Vagina (tissue), 2 donors: ENCODE results near the gene SNX3. TPM values are rescaled to one million over a fixed set of nuclear protein-coding genes. Genes with fewer than 3 reads are reported as not detected.
A peak's percentile ranks its signal among the peaks of the same experiment; 100 is the strongest.

Experiments used
- DNase-seq, 2 donors: peaks; one replicate each; pipeline ENCODE4 v3.0.0-alpha.2; 2017; ENCODE audit errors: extremely low spot score in 2 of 2
- H3K27ac ChIP-seq: fragments of 200-600 bp; sonication (generic); one replicate; pipeline ENCODE4 v1.5.1; 2019
- H3K27me3 ChIP-seq: fragments of 200-600 bp; sonication (generic); one replicate; pipeline ENCODE4 v1.5.1; 2019
- H3K36me3 ChIP-seq, 2 donors: fragments of 200-600 bp; sonication (generic); one replicate each; pipeline ENCODE4 v1.5.1; 2017 to 2019
- H3K4me1 ChIP-seq: fragments of 200-600 bp; sonication (generic); one replicate; pipeline ENCODE4 v1.5.1; 2019
- H3K4me3 ChIP-seq, 2 donors: fragments of 200-600 bp; sonication (generic); 1 replicate in 1 of 2; 2 replicates in 1 of 2; pipeline ENCODE4 v1.5.1; 2016 to 2019
- H3K9me3 ChIP-seq: fragments of 200-600 bp; sonication (generic); one replicate; pipeline ENCODE4 v1.5.1; 2019
- POLR2A ChIP-seq, 2 donors: fragments of 450-650 bp; IDR thresholded peaks; one replicate each; pipeline ENCODE4 v1.6.1; 2017; ENCODE audit warnings: antibody characterized with exemption in 2 of 2, mild to moderate bottlenecking in 2 of 2, moderate library complexity in 2 of 2
- POLR2AphosphoS5 ChIP-seq, 2 donors: sonication (generic); formaldehyde crosslinking; IDR thresholded peaks; one replicate each; pipeline ENCODE4 v1.9.0; 2017; ENCODE audit warnings: antibody characterized with exemption in 2 of 2, mild to moderate bottlenecking in 2 of 2, low read depth in 1 of 2; ENCODE audit not compliant: insufficient read depth in 1 of 2
- intact Hi-C: fragments of 100-400 bp; cut with DNase I; formaldehyde crosslinking; loops from one replicate; pipeline ENCODE4 v1.15.1; 2023
- small RNA-seq: library from RNA; depleted of rRNA; stranded (forward); fragments of <200 nt; gene quantifications from one replicate; pipeline ENCODE3, GENCODE V24; 2016
- total RNA-seq: library from RNA; depleted of rRNA; stranded (reverse); fragments of >200 nt; gene quantifications from one replicate; pipeline ENCODE4 v1.2.3, GENCODE V29; 2016
- TF ChIP-seq, protein P1 (sequence below), 3 experiments: fragments of 450-650 bp in 2 of 3; fragments of 200-600 bp in 1 of 3; sonication (generic) in 1 of 3; IDR thresholded peaks; one replicate each; pipeline ENCODE4 v1.5.1; 2017 to 2019; ENCODE audit warnings: antibody characterized with exemption in 3 of 3, mild to moderate bottlenecking in 2 of 3, moderate library complexity in 2 of 3

SNX3 gene
- total RNA-seq, 1 donor from 2014 or later: 123 TPM

- Histone ChIP-seq H3K36me3 (no peaks in the 10 kb centered on the region), H3K4me3 (no peak overlapping the region), H3K27me3 (peaks cover 53% of the 10 kb centered on the region), H3K27ac (no peak overlapping the region), H3K4me1 (peaks cover 52% of the 10 kb centered on the region), H3K9me3 (no peaks in the 10 kb centered on the region)
- TF ChIP-seq, protein P1, sequence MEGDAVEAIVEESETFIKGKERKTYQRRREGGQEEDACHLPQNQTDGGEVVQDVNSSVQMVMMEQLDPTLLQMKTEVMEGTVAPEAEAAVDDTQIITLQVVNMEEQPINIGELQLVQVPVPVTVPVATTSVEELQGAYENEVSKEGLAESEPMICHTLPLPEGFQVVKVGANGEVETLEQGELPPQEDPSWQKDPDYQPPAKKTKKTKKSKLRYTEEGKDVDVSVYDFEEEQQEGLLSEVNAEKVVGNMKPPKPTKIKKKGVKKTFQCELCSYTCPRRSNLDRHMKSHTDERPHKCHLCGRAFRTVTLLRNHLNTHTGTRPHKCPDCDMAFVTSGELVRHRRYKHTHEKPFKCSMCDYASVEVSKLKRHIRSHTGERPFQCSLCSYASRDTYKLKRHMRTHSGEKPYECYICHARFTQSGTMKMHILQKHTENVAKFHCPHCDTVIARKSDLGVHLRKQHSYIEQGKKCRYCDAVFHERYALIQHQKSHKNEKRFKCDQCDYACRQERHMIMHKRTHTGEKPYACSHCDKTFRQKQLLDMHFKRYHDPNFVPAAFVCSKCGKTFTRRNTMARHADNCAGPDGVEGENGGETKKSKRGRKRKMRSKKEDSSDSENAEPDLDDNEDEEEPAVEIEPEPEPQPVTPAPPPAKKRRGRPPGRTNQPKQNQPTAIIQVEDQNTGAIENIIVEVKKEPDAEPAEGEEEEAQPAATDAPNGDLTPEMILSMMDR (IDR thresholded peaks at IDR 0.05): no peak
- TF ChIP-seq POLR2AphosphoS5 (IDR thresholded peaks at IDR 0.05; ENCODE audit: insufficient read depth in 1 of 2, low read depth in 1 of 2): no peak
- TF ChIP-seq POLR2A (IDR thresholded peaks at IDR 0.05): no peak
- intact Hi-C loops: no loop called here
- peak in 1 of 2 donors; percentile 52 for DNase-seq
Measured at GRCh38 chr6:108163644-108164542, 96.9 kb downstream of the SNX3 start.

- no peak for TF ChIP-seq POLR2AphosphoS5 (IDR thresholded peaks at IDR 0.05; ENCODE audit: insufficient read depth in 1 of 2, low read depth in 1 of 2)
- TF ChIP-seq POLR2A (IDR thresholded peaks at IDR 0.05): no peak
- TF ChIP-seq, protein P1 (IDR thresholded peaks at IDR 0.05): no peak
- Histone ChIP-seq H3K27me3 (peaks cover 47% of the 10 kb centered on the region), H3K9me3 (no peaks in the 10 kb centered on the region), H3K4me3 (no peak overlapping the region), H3K4me1 (peaks cover 46% of the 10 kb centered on the region), H3K27ac (no peak overlapping the region), H3K36me3 (no peaks in the 10 kb centered on the region)
- intact Hi-C loops: no loop called here
- peak in 1 of 2 donors; percentile 44 for DNase-seq
Measured at GRCh38 chr6:108163267-108163643, 97.6 kb downstream of the SNX3 start.

DNA sequence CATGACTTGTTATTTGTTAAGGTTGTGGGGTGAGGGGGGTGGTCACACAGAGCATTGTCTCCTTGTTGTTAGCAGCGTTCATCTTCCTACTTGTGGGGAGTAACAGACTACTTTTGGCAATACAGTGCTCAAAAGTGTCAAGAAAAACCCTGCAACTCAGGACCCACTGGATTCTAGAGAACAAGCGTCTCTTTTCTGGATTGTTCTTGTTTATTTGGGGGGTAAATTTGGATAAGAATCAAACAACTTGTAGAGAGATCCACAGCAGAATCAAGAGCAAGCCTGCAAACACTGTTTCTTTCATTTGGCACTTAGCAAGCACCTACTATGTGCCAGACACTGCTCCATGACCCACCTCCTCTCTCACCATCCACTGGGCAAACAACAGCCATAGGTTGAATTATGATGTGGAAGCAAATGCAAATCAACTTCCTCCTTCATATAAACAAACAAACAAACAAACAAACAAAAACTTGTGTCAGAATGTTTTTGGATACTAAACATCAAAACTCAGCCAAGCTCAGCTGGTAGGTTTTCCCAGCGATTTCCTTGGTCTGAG, 99.0 kb downstream of the SNX3 start:
- H3K36me3 ChIP-seq: no peaks in the 10 kb centered on the region
- peaks cover 47% of the 10 kb centered on the region for H3K4me1 ChIP-seq
- TF ChIP-seq POLR2AphosphoS5 (IDR thresholded peaks at IDR 0.05; ENCODE audit: insufficient read depth in 1 of 2, low read depth in 1 of 2) (no peak), POLR2A (IDR thresholded peaks at IDR 0.05) (no peak)
- TF ChIP-seq, protein P1 (IDR thresholded peaks at IDR 0.05): no peak
- peaks cover 38% of the 10 kb centered on the region for H3K27me3 ChIP-seq
- intact Hi-C loops: no loop called here
- DNase-seq: no peak
- H3K4me3 ChIP-seq: no peak overlapping the region
- no peak overlapping the region for H3K27ac ChIP-seq
- no peaks in the 10 kb centered on the region for H3K9me3 ChIP-seq

Small RNA genes within 50 kb of the gene (small RNA-seq; reads per million reads assigned to genes)
- gene RNA5SP212 (not detected), gene RNU6-1144P (not detected), gene Z98742.2 (not detected)

Other genes with a start within 250 kb of the SNX3 start
- 34.4 TPM for gene OSTM1, start 186.3 kb downstream of the SNX3 start, total RNA-seq
- not detected for gene NR2E1, start 95.0 kb downstream of the SNX3 start, total RNA-seq
- gene AFG1L, start 34.0 kb upstream of the SNX3 start, total RNA-seq: 3.7 TPM